ENCODE measurements around the gene EYS. TPM values are rescaled to one million over a fixed set of nuclear protein-coding genes. Genes with fewer than 3 reads are reported as not detected.
"Not testable (repeated sequence)": the region's sequence is repeated elsewhere in the genome, so short reads cannot be mapped to it uniquely, and the experiment has no call there.

The EYS gene
- total RNA-seq, 1 donor from 2014 or later, result 2.1 TPM

DNA sequence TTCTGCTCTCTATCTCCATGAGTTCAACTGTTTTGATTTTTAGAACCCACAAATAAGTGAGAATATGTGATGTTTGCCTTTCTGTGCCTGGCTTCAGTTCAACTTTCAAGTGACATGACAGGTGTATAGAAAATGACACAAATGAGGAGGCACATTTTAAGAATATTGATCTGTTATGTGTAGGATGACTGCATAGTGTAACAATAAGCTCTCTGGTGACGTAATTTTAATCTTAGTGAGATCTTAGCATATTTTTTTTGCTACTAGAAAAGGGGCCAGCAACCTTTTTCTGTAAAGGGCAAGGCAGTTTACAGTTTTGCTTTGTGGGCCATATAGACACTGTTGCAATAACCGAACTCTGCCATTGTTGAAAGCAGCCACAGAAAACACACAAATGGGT lies 1941.2 kb downstream of the EYS start:
- Histone ChIP-seq H3K27ac (ENCODE audit: low read depth, low read length) (no peak overlapping the region), H3K4me3 (ENCODE audit: low read length in 3 of 3) (no peak overlapping the region), H3K36me3 (ENCODE audit: control insufficient read depth in 3 of 3, insufficient read depth in 3 of 3, low read length in 3 of 3) (no peaks in the 10 kb centered on the region), H3K9me3 (ENCODE audit: control insufficient read depth in 3 of 3, low read length in 3 of 3) (no peaks in the 10 kb centered on the region), H3K27me3 (ENCODE audit: control insufficient read depth in 3 of 3, insufficient read depth in 3 of 3, low read length in 3 of 3) (no peaks in the 10 kb centered on the region), H3K9ac (ENCODE audit: low read depth in 1 of 3, low read length in 3 of 3) (no peak overlapping the region), H3K4me1 (ENCODE audit: control insufficient read depth in 3 of 3, insufficient read depth in 3 of 3, low read length in 3 of 3) (no peaks in the 10 kb centered on the region)

DNA sequence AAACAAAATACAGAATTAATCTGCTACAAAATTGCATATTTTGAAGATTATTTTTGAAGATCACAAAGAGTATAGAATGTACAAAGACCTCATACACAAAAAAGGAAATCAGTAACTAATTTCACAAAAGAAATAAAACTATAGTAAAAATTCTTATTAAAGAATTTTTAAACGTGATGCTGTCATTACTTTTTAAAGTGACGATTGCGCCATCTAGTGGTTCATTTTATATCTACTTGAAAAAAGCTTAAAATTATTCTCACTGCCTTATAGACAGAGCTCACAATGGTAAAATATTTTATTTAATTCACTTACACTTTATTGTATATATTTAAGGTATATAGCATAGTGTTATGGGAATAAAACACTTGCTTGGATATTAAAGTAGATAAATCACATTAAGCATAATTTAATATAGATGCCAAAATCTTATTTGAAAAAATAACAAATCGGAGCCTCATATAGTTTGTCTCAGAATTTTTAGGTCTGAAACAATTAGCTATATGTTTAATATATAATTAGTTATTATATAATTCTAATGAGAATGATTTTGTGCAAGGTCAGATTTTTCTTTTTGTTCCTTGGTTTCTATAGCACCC lies 1942.6 kb downstream of the EYS start:
- Histone ChIP-seq H3K27ac (ENCODE audit: low read depth, low read length) (no peak overlapping the region), H3K4me3 (ENCODE audit: low read length in 3 of 3) (no peak overlapping the region), H3K36me3 (ENCODE audit: control insufficient read depth in 3 of 3, insufficient read depth in 3 of 3, low read length in 3 of 3) (no peaks in the 10 kb centered on the region), H3K9me3 (ENCODE audit: control insufficient read depth in 3 of 3, low read length in 3 of 3) (no peaks in the 10 kb centered on the region), H3K27me3 (ENCODE audit: control insufficient read depth in 3 of 3, insufficient read depth in 3 of 3, low read length in 3 of 3) (no peaks in the 10 kb centered on the region), H3K9ac (ENCODE audit: low read depth in 1 of 3, low read length in 3 of 3) (no peak overlapping the region), H3K4me1 (ENCODE audit: control insufficient read depth in 3 of 3, insufficient read depth in 3 of 3, low read length in 3 of 3) (no peaks in the 10 kb centered on the region)

DNA sequence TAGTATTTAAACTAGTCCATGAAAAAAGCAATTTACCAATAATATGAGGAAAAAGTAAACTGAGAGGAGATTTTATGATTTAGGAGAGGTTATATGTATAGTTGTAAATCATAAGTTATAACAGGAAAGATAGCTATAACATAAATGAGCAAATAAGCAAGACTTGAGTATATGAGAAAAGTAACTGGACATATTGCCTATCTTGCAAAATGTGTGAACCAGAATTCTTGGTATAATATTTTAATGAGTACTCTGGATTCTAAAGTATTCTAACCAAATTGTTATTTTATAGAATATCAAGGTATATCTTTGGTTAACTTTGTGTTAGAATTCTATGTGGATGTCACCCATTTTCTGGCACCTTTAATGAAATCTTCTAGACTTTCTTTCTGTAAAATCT lies 1946.8 kb downstream of the EYS start:
- Histone ChIP-seq H3K36me3 (ENCODE audit: control insufficient read depth in 3 of 3, insufficient read depth in 3 of 3, low read length in 3 of 3) (no peaks in the 10 kb centered on the region), H3K9me3 (ENCODE audit: control insufficient read depth in 3 of 3, low read length in 3 of 3) (peaks cover 0 to 2% (median 0%) of the 10 kb centered on the region in 3 donors), H3K27me3 (ENCODE audit: control insufficient read depth in 3 of 3, insufficient read depth in 3 of 3, low read length in 3 of 3) (no peaks in the 10 kb centered on the region), H3K9ac (ENCODE audit: low read depth in 1 of 3, low read length in 3 of 3) (no peak overlapping the region), H3K4me1 (ENCODE audit: control insufficient read depth in 3 of 3, insufficient read depth in 3 of 3, low read length in 3 of 3) (no peaks in the 10 kb centered on the region), H3K27ac (ENCODE audit: low read depth, low read length) (no peak overlapping the region), H3K4me3 (ENCODE audit: low read length in 3 of 3) (no peak overlapping the region)

DNA sequence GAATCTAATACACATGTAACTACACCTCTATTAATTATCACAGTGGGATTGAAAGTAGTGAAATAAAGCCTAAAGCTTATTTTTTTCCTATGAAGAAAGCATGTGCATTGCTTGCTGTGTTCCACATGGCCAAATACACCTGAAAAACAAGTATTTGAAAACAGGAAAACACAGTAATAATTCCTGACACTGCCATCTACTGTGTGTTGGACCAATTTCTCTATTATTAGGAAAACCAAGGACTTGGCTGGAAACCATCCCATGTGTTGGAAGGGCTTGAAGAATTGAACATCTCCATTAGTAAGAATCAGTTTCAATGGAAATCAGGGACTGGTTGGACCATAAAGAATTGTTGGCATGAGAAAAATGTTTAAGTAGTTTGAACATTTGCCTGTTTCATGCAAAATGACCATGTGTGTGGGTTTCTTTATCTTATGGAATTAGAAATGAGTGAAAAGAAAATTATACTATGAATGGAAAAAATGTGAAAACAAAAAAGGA lies 1947.4 kb downstream of the EYS start:
- H3K9me3 ChIP-seq (ENCODE audit: control insufficient read depth in 3 of 3, low read length in 3 of 3), result peaks cover 0 to 2% (median 0%) of the 10 kb centered on the region in 3 donors
- no peak overlapping the region for H3K27ac ChIP-seq (ENCODE audit: low read depth, low read length)
- no peak overlapping the region for H3K9ac ChIP-seq (ENCODE audit: low read depth in 1 of 3, low read length in 3 of 3)
- H3K4me1 ChIP-seq (ENCODE audit: control insufficient read depth in 3 of 3, insufficient read depth in 3 of 3, low read length in 3 of 3), result no peaks in the 10 kb centered on the region
- no peak overlapping the region for H3K4me3 ChIP-seq (ENCODE audit: low read length in 3 of 3)
- no peaks in the 10 kb centered on the region for H3K36me3 ChIP-seq (ENCODE audit: control insufficient read depth in 3 of 3, insufficient read depth in 3 of 3, low read length in 3 of 3)
- H3K27me3 ChIP-seq (ENCODE audit: control insufficient read depth in 3 of 3, insufficient read depth in 3 of 3, low read length in 3 of 3), result no peaks in the 10 kb centered on the region

DNA sequence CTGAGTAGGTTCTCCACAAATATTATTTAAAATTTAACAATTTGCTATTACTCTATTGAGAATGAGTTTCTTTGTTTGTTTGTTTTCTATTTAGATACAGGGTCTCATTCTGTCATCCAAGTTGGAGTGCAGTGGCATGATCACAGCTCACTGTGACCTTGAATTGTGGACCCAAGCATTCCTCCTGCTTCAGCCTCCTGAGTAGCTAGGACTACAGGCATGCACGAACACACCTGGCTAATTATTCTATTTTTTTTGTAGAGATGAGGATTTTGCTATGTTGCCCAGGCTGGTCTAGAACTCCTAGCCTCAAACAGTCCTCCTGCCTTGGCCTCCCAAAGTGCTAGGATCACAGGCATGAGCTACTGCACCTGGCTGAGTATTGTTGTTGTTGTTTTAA lies 1949.2 kb downstream of the EYS start:
- Histone ChIP-seq H3K4me1 (ENCODE audit: control insufficient read depth in 3 of 3, insufficient read depth in 3 of 3, low read length in 3 of 3) (no peaks in the 10 kb centered on the region), H3K4me3 (ENCODE audit: low read length in 3 of 3) (no peak overlapping the region), H3K36me3 (ENCODE audit: control insufficient read depth in 3 of 3, insufficient read depth in 3 of 3, low read length in 3 of 3) (no peaks in the 10 kb centered on the region), H3K9me3 (ENCODE audit: control insufficient read depth in 3 of 3, low read length in 3 of 3) (peaks cover 0 to 2% (median 0%) of the 10 kb centered on the region in 3 donors), H3K9ac (ENCODE audit: low read depth in 1 of 3, low read length in 3 of 3) (no peak overlapping the region), H3K27ac (ENCODE audit: low read depth, low read length) (no peak overlapping the region), H3K27me3 (ENCODE audit: control insufficient read depth in 3 of 3, insufficient read depth in 3 of 3, low read length in 3 of 3) (no peaks in the 10 kb centered on the region)

DNA sequence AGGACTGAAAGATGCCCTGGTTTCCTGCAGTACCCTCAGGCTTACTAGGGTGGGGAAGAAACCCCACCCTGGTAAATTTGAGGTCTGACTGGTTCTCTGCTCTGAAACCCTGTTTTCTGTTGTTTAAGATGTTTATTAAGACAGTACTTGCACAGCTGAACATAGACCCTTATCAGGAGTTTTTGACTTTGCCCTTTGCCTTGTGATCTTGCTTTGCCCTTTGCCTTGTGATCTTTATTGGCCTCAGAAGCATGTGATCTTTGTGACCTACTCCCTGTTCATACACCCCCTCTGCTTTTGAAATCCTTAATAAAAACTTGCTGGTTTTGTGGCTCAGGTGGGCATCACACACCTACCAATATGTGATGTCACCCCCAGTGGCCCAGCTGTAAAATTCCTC lies 1949.8 kb downstream of the EYS start:
- not testable (repeated sequence) for H3K9me3 ChIP-seq (ENCODE audit: control insufficient read depth in 3 of 3, low read length in 3 of 3); H3K27me3 ChIP-seq (ENCODE audit: control insufficient read depth in 3 of 3, insufficient read depth in 3 of 3, low read length in 3 of 3); H3K4me1 ChIP-seq (ENCODE audit: control insufficient read depth in 3 of 3, insufficient read depth in 3 of 3, low read length in 3 of 3); H3K4me3 ChIP-seq (ENCODE audit: low read length in 3 of 3); H3K36me3 ChIP-seq (ENCODE audit: control insufficient read depth in 3 of 3, insufficient read depth in 3 of 3, low read length in 3 of 3); H3K9ac ChIP-seq (ENCODE audit: low read depth in 1 of 3, low read length in 3 of 3); H3K27ac ChIP-seq (ENCODE audit: low read depth, low read length)

DNA sequence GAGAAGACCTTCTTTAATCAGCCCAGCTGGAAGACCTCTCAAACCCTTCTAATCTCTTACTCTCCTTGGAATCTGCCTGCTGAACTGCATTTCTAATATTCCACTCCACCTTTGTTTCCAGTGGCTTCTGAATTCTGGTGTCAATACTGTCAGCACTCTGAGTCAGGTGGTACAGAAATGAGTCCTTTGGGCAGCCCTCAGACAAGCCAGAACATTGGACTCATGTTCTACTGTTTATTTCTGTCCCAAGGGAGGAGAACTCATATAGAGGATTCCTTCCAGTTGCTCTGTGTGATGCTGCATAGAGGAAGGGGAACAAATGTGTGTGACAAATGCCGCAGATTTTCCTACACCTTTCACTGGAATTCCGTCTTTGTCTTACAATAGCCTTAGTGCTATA lies 1956.6 kb downstream of the EYS start:
- no peak overlapping the region for H3K9ac ChIP-seq (ENCODE audit: low read depth in 1 of 3, low read length in 3 of 3)
- no peak overlapping the region for H3K27ac ChIP-seq (ENCODE audit: low read depth, low read length)
- no peaks in the 10 kb centered on the region for H3K9me3 ChIP-seq (ENCODE audit: control insufficient read depth in 3 of 3, low read length in 3 of 3)
- no peaks in the 10 kb centered on the region for H3K4me1 ChIP-seq (ENCODE audit: control insufficient read depth in 3 of 3, insufficient read depth in 3 of 3, low read length in 3 of 3)
- no peaks in the 10 kb centered on the region for H3K27me3 ChIP-seq (ENCODE audit: control insufficient read depth in 3 of 3, insufficient read depth in 3 of 3, low read length in 3 of 3)
- no peaks in the 10 kb centered on the region for H3K36me3 ChIP-seq (ENCODE audit: control insufficient read depth in 3 of 3, insufficient read depth in 3 of 3, low read length in 3 of 3)
- H3K4me3 ChIP-seq (ENCODE audit: low read length in 3 of 3), result no peak overlapping the region

DNA sequence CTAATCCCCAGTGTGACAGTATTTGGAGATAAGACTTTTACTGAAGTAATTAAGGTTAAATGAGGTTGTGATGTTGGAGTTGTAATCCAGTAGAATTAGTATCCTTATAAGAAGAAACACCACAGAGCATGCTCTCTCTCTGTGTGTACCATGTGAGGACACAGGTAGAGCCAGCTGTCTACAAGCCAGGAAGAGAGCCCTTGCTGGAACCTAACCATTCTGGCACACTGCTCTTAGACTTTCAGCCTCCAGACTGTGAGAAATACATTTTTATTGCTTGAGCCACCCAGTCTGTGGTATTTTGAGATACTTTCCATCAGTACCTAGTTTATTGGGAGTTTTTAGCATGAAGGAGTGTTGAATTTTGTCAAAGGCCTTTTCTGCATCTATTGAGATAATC lies 1961.2 kb downstream of the EYS start:
- Histone ChIP-seq H3K9ac (ENCODE audit: low read depth in 1 of 3, low read length in 3 of 3) (no peak overlapping the region), H3K36me3 (ENCODE audit: control insufficient read depth in 3 of 3, insufficient read depth in 3 of 3, low read length in 3 of 3) (no peaks in the 10 kb centered on the region), H3K27ac (ENCODE audit: low read depth, low read length) (no peak overlapping the region), H3K4me1 (ENCODE audit: control insufficient read depth in 3 of 3, insufficient read depth in 3 of 3, low read length in 3 of 3) (no peaks in the 10 kb centered on the region), H3K9me3 (ENCODE audit: control insufficient read depth in 3 of 3, low read length in 3 of 3) (no peaks in the 10 kb centered on the region), H3K4me3 (ENCODE audit: low read length in 3 of 3) (no peak overlapping the region), H3K27me3 (ENCODE audit: control insufficient read depth in 3 of 3, insufficient read depth in 3 of 3, low read length in 3 of 3) (no peaks in the 10 kb centered on the region)

DNA sequence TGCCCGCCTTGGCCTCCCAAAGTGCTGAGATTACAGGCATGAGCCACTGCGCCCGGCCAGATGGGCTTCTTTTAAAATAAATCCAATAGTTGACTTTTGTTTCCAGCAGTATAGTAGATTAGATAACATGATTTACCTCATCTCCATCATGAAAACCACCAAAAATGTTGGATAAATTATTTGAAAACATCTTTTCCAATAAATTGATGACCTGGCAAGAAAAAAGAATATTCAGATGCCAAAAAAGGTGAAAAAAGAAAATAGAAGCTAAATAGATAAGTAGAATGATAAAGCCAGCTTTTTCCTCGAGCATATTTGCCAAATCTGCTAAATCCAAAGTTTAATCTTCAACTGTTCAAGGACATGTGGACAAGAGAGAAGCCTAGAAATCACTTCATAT lies 1962.2 kb downstream of the EYS start:
- no peaks in the 10 kb centered on the region for H3K9me3 ChIP-seq (ENCODE audit: control insufficient read depth in 3 of 3, low read length in 3 of 3)

DNA sequence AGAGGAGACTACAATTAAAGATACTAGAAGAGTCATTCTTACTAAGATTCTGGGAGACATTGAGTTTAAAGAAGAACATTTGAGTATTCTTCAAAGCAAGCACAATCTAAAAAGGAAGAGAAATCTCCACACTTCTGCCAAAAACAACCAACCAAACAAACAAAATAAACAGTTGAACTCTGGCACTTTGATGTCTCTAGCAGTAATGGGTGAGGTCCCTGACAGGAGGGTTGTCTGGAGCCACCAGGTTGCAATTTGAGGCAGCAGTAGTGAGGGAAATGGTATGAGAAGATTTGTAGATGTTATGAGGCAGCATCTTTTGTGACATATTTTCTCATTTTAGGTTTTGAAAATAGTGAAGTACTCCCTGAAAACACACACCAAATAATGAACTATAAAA lies 1963.3 kb downstream of the EYS start:
- Histone ChIP-seq H3K27ac (ENCODE audit: low read depth, low read length) (no peak overlapping the region), H3K36me3 (ENCODE audit: control insufficient read depth in 3 of 3, insufficient read depth in 3 of 3, low read length in 3 of 3) (no peaks in the 10 kb centered on the region), H3K9ac (ENCODE audit: low read depth in 1 of 3, low read length in 3 of 3) (no peak overlapping the region), H3K9me3 (ENCODE audit: control insufficient read depth in 3 of 3, low read length in 3 of 3) (no peaks in the 10 kb centered on the region), H3K4me3 (ENCODE audit: low read length in 3 of 3) (no peak overlapping the region), H3K27me3 (ENCODE audit: control insufficient read depth in 3 of 3, insufficient read depth in 3 of 3, low read length in 3 of 3) (no peaks in the 10 kb centered on the region), H3K4me1 (ENCODE audit: control insufficient read depth in 3 of 3, insufficient read depth in 3 of 3, low read length in 3 of 3) (no peaks in the 10 kb centered on the region)

More for the DNA sequence above, 1962.2 kb downstream of the EYS start:
- Histone ChIP-seq H3K36me3 (ENCODE audit: control insufficient read depth in 3 of 3, insufficient read depth in 3 of 3, low read length in 3 of 3) (no peaks in the 10 kb centered on the region), H3K9ac (ENCODE audit: low read depth in 1 of 3, low read length in 3 of 3) (no peak overlapping the region), H3K27ac (ENCODE audit: low read depth, low read length) (no peak overlapping the region), H3K4me1 (ENCODE audit: control insufficient read depth in 3 of 3, insufficient read depth in 3 of 3, low read length in 3 of 3) (no peaks in the 10 kb centered on the region), H3K27me3 (ENCODE audit: control insufficient read depth in 3 of 3, insufficient read depth in 3 of 3, low read length in 3 of 3) (no peaks in the 10 kb centered on the region), H3K4me3 (ENCODE audit: low read length in 3 of 3) (no peak overlapping the region)

Measured in skeletal muscle tissue (tissue), 4 donors.